ENCODE data around the gene DAP.
"Not testable (repeated sequence)": the region's sequence is repeated elsewhere in the genome, so short reads cannot be mapped to it uniquely, and the experiment has no call there.

The DAP gene, protein sequence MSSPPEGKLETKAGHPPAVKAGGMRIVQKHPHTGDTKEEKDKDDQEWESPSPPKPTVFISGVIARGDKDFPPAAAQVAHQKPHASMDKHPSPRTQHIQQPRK

DNA sequence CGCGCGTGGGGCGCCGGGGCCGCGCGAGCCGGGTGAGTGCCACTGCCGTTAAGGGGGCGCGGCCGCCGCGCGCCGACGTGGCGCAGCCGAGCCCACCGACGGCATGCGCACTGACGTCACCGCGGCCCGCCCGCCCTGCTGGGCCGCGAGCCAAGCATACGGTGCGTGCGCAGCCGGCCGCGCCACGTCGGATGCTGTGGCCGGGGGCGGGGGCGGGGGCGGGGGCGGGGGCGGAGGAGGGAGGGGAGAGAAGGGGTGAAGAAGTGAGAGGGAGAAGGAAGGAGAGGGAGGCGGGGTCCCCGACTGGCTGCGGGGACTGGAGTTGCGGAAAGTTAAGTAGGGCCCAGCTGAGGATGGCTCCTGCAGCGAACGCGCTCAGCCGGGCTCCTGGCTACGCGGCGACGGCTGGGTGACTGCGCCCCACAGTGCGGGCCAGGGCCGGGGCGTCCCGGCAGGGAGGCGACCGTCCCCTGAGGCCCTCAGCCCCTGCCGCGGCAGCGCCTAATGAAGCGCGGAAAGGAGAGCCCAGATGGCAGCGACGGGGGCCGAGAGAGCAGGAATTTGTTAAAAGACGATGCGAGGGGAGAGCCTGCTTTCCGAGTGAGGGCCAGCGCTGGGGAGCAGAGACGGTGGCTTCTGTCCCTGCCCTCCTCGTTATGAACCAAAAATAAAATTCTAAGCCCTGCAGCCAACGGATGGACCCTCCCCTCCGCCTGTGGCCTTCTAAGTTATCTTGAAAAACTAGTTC is at the start of gene DAP:
TSS of gene DAP (minus strand) at position 50 of the 748 bp plus-strand sequence. CDS start 166 bp downstream, outside the sequence.
- peak; percentile 47 for DNase-seq

DNA sequence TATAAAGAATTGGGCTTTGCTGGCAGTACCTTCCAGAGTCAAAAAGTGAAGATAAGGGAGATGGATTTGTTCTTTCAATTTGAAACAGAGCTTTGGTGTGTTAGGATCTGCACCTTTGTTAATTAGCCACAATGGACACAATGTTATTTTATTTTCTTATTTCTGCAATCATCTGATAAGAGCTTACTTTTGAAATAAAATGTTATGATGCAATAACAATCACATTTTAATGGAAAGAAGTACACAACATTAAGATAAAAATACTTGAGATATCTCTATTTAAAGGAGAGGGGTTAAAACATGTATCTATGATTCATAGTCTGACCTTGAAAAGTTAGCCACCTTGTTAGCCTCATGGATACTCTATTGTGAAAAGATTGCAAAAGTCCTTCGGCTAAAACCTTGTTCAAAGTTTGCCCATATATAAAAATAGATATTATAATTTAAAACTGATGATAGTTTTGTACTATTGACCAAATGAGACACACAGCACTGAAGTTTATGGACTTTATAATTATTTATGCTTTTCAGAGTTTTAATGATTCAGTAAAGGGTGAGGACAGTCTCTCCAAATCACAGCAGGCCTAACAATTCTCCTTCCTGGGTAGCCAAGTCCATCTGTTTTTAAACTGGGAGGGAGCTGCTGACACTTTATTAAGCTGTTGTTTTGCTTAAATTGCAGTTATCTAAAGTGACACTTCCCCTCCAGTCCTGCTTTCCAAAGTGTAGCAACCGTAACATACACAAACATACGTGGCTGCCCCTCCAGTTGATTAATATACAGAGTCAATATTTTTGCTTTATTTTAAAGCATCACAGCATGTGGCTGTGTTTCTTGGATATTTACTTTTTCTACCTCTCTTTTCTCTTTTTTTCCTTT is 47.6 kb upstream of the DAP start:
- no peak for DNase-seq

DNA sequence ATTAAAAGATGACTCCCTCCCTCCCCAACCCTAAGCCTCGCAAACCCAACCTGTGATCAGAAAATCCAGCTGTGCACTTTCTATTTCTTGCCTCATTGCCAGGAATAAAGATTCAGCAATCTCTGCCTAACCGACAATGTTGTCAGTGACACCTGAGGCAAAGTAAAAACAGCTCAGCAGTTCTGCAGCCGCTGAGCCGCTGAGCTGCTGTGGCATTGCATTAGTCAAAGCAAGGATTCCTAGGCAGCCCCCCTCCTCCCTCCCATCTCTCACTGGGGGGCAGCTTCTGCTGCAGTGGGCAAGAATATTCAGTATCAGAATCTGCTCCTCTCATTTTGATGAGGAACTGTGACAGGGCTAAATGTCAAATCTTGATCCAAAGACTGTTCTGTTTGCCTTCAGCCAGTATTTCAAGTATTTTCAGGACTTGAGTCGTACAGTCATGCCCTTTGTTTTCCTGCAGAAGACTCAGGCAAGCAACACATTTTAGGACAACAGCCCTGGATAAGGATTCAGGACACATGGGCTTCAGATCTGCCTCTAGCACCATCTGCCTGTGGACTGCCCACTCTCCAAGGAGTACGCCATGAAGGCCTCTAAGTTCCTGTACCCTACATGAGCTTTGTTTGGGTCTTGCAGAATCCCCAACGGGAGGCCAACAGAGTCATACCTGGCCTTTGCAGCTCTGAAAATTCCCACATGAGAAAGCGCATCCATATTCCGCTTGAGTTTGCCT is 41.1 kb upstream of the DAP start:
- no peak for DNase-seq

DNA sequence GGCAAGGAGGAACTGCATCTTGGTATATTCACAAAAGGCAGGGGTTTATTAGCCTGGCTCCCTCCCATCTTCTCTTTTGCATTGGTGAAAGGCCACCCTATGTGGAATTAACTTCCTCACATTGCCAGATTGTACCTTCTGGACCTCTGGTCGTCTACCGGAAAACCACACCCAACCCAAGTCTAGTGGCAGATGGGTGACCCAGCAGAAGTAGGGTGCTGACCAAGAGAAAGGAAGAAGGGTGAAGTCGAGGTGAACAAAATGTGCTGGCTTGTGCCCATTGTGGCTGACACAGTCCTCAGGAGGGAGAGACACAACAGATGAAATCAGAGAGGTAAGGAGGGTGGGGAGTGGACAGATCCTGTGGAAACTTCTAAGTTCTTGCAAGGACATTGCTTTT is 39.8 kb upstream of the DAP start:
- DNase-seq = no peak

DNA sequence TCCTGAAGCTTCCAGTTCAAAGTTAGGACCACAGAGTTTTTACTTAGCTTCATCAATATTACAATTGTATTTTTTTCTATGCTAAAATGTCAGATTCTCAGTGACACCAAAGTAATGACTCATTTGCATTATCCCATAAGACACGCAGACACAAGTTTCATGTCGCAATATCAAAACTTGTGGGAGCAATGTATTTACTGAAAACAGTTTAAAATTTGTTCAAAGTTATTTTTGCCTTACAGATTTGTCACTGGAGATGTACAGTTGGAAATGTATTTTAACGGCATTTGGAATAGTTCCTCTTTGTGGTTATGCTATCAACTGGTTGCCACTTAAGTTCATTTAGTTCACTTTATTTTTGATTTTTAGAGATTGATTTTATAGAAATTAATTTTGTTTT is 36.2 kb upstream of the DAP start:
- no peak for DNase-seq

DNA sequence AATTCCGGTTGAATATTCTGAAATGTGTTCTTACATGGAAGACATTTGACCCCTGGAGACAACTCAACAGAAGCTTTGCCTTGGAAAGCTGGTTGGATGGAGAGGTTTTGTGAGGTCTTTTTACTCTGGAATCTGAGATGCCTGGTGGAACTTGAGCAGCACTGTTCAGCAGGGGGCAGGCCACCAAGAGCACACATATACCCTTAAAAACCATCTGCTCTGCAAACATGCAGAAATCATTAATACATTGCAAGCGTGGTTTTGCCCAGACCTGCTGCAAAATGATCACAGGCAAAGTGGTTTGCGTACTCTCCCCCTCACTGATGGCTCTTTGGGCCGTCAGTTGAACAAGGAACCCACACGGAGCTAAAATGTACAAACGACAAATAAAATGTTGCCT is 32.8 kb upstream of the DAP start:
- DNase-seq = peak; percentile 63

DNA sequence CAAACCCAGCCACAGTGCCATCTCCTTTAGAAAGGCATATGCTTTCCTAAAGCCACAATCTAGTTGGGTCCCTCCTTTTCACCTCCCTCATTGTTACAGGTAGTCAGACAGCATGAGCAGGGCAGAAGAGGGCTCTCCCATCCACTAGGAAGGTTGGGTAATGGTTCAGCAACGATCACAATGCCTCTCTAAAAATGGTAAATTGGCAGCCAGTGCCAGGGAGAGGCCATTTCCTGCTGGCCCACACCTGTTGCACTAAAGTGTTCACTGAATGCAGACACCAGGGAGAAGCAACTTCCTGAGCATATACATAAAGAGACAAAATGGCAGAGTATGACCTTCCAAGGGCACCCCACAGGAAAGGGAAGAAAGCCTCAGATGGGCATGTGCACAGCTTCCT is 31.3 kb upstream of the DAP start:
- DNase-seq = no peak

DNA sequence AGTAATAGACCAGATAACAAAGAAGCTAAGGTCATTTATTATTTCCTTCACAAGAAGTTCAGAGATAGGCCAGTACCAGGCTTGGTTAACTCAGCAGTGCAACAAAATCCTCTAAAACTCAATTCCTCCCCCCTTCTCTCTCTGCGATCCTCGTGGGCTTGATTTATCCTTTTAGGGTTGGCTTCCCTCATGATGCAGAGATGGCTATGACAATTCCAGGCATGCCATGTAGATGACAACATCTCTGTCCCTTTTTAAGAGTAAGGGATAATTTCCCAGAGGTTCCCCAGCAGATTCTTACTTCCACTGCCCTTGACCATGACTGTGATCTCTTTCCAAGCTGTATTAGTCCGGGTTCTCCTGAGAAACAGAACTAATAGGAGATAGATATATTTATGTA is 28.7 kb upstream of the DAP start:
- DNase-seq = no peak

DNA sequence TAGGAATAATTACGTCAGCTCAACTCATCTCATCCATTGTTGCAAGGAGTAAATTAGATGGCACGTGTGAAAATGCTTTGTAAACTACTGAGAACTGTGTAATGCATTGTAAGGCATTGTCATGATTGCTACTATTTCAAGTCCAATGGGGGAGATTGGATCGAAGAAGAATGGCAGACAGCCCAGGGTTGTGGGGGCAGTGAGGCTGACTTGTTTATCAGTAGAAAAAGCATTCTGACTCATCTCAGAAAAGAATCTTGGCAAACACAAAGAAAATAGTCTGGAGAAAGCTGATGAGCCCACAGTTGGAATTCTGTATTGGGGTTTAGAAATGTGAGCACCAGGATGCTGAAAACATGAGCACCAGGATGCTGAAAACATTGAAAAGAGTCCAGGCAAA is 28.0 kb upstream of the DAP start:
- no peak for DNase-seq

DNA sequence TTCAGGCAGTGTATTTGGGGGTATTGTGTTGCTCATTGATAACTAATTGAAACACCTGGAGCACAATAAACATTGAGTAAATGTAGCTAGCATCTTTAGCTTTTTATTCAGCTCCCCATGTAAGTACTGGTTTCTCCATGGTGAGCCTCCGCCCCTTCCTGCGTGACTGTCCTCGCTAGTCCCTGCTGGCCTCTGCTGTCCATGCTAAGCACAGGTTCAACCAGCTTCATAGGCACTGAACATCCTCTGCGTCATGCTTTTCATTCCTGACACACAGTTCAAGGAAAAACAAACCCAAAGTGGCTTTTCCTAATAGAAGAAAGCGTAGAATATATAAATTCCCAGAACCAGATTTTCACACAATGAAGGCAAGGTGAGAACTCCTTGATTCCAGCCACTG is 27.3 kb upstream of the DAP start:
- DNase-seq = no peak

DNA sequence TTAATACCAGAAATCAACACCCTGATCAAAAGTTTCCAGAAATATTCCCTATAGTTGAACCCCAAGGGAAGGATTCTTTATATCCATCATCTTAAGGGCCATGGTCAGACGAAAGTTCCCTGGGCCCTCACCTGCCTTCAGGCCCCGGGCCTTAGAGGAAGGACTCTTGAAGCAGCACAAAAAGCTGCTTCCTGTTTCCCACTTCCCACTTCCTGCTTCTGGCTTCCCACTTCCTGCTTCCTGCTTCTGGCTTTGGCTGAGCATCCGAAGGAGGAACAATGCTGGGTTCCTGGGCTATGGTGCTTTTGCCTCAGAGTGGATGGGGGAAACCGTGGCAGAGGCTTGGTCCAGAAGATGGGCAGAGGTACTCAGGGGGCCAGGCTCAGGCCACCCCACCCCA is 25.8 kb upstream of the DAP start:
- no peak for DNase-seq

DNA sequence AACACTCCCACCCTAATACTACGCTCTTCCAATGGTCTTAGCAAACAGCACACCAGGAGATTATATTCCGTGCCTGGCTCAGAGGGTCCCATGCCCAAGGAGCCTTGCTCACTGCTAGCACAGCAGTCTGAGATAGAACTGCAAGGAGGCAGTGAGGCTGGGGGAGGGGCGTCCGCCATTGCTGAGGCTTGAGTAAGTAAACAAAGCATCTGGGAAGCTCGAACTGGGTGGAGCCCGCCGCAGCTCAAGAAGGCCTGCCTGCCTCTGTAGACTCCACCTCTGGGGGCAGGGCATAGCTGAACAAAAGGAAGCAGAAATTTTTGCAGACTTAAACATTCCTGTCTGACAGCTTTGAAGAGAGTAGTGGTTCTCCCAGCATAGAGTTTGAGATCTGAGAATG is 19.2 kb upstream of the DAP start:
- not testable (repeated sequence) for DNase-seq

DNA sequence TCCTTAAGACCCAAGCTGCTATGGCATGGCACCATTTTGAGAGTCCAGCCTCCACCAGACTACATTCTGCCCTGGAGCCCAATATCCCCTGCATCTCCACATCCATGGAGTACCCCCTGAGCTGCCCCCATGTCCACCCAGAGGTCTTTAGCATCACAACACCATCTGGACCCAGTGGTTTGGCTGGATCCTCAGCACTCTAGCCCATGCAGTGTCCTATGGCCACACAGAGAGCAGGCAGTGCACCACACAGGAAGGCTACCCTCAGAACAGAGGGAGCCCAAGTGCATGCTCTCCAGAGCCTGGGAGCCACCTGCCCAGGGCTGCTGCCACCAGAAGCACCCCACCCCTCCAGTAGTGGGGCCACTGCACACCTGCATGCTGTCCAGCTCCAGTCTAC is 18.6 kb upstream of the DAP start:
- no peak for DNase-seq

DNA sequence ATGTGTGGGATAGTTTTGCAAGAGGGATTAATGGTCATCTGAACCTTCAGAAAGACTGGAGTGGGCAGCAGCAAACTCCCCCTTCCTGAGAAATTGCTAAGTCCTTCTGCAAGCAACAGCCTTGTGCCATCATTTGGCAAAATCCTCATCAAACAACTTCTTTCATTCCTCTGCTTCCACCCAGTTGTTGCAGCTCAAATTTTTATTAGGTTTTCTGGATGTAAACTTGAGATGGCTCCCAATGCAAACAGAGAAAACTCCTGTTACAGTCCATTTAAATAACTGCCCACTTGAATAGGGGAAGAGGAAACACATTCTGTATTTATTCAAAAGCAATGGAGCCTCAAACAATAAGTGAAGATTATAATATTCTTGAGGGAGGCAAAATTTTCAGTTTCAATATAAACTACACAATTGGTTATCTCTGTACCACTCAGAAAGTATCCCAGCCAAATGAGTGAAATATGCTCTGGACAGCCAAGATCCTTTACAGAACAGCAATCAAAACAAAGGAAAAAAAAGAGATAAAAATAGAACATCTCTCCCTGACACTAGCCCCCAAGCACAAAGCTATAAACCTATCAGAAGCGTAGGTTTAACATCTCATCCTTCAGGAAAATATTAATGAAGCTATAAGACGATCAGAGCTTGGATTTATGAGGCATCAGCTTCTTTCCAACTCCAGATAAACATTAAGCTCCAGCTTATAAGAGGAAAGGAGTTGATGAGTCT is 17.3 kb upstream of the DAP start:
- DNase-seq = no peak

DNA sequence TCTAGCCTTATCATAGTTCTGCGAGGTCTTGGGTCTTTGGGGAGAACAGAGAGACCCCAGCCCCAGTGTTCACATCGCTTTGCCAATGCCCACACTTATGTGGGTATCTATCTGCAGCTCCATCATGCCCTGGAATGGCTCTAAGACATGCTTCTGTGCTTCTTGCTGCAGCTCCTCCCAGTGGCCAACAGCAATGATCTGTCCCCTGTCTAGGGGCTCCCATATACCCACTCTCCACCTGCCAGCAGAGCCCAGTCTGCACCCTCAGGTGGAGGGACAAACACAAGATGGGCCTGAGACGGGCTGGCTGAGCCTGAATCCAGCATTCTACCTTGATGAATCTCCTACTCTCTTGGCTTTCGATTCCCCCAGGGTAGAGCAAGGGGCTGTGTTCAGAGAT is 14.6 kb upstream of the DAP start:
- no peak for DNase-seq

DNA sequence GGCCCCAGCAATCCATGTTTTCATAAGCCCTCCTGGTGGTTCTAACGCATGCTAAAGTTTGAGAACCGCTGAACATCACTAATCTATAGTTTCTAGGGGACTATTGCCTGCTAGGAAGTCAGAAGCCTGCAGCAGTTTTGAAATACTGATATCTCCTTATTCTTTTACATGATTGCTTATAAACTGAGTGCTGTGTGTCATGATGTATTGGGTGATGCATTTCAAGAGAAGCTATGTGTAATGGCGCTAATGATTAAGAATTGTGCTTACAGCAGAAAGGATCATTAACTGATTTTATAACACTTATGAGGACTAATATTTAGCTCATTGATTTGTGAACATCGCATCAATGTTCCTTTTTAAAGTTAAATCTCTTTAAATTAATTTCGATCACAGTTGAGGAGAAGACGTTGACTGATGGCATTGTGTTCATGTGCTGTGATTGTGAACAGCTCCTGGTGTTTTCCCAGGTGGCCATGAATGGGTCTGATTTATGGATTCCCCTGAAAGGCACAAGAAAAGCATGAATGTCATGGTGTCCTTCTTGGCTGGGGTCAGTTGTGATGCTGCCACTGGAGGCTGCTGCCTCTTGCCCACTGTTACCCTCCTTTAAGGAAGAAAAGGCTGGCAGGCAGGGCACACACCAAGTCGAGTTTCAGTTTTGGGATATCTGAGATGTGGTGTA is 12.0 kb upstream of the DAP start:
- DNase-seq = no peak

DNA sequence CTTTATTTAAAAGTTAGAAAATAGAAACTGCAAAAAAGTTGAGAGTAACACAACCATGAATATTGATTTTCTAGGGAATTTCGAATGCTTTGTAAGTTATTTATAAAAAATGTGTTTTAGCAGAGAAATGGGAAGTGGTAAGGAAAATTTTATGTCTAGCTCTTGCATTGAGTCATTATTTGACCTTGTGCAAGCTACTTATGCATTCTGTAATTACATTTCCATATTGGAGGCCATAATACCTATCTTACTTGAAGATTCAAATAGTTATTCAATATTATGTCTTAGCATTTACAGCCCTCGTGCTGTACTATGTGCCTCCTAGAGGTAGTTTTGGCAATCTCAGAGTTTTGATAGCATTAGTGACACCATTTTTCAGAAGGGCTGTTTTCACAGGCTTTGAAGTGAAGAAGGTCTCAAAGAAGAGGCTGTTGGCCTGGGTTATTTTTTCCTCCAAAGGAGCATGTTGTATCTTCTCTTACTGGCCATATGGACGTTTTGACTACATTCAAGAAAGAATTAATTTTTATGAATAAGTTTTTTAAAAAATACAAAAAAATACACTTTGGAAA is 7.4 kb upstream of the DAP start:
- no peak for DNase-seq

DNA sequence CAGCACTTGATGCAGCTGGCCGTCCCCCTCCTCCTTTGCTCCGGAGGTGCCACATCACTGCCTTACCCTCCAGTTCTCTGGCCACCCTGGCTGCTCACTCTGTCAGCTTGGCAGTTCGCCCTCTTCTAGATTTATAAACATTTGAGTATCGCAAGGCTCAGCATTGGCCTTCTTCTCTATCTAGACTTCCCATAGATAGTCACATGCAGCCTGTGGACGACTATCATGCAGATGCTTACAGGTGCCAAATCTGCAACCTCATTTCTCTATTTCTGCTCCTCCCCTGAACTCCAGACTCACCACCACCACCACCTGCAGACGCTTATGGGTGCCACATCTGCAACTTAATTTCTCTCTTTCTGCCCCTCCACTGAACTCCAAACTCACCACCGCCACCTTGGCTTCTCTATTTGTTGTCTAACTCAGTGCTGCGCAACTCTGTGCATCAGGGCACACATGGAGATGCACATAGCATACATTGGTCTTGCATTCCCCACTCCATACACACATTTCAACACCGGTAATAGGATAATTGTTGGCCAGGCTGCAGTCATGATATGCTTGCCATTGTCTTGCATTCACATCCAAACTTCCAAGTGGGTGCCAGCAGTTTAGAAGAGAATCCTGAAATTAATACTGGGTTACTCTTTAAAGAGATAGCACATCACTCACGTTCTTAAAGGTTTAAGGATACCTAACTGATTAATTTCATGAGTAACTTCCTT is 1.9 kb upstream of the DAP start:
- no peak for DNase-seq

DNA sequence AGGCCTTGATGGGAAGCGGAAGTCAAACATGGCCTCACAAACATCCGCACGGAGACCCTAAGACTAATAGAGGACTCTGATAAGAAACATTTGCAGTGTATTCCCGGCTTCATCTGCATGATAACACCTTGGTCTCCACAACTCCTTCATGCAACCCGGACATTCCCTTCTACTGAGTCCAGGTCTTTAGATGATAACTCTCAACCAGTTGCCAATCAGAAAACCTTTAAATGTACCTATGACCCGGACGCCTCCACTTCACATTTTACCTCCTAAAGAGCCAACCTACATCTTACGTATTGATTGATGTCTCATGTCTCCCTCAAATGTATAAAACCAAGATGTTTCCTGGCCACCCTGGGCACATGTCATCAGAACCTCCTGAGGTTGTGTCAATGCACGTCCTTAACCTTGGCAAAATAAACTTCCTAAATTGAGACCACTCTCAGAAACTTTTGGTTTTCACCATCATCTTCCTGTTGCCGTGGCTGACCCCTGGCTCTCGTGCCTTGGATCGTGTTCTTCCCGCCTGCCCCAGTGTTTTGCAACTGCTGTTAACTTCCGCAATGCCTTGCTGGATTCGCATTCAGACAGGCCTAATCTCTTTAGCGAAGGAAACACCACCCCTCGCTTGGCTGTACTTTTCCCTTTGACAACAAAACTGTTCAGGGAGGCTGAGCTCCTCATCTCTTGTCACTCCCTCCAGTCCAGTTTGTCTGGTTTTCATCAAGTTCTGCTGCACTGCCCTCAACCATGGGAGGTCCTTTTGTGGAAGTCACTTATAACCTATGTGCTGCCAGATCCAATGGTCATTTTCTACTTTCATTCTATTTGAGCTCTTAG is 1.1 kb upstream of the DAP start:
- no peak for DNase-seq

DNA sequence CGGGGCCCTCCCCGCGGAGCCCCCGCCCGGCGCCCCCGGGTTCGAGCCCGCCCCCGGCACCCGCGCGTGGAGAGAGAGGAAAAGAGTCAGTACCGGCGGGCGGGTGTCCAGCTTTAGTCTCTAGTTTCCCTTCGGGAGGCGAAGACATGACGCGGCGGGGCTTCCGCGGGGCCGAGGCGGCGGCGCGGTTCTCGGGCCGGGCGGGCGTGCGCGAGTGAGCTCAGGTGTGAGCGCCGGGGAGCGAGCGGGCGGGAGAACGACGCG is 181 bp downstream of the DAP start:
- no peak for DNase-seq

Measured in NCI-H524 treated with DMSO at 0.1 percent for 48 hours (cell line).